Kidney epithelial cell (primary cell): ENCODE measurements around the gene HEG1. TPM values are rescaled to one million over a fixed set of nuclear protein-coding genes. Genes with fewer than 3 reads are reported as not detected.

ENCODE experiments used
- DNase-seq: peaks from one replicate; pipeline ENCODE4 v3.0.0-alpha.2; 2010; ENCODE audit warnings: low read depth
- H3K27me3 ChIP-seq: 2 replicates; pipeline ENCODE4 v1.6.0; 2011; ENCODE audit warnings: low read length; ENCODE audit not compliant: control insufficient read depth, insufficient read depth
- H3K36me3 ChIP-seq: 2 replicates; pipeline ENCODE4 v1.5.1; 2011; ENCODE audit warnings: low read length; ENCODE audit not compliant: control insufficient read depth, insufficient read depth
- H3K4me3 ChIP-seq: 2 replicates; pipeline ENCODE4 v1.5.1; 2011; ENCODE audit warnings: low read depth, mild to moderate bottlenecking, control low read depth, low read length
- CTCF ChIP-seq: IDR thresholded peaks from 2 replicates; pipeline ENCODE4 v1.5.1; 2011; ENCODE audit warnings: mild to moderate bottlenecking, moderate library complexity, low read length, control low read depth, inconsistent platforms; ENCODE audit not compliant: insufficient read depth, poor library complexity, severe bottlenecking
- total RNA-seq: library from RNA; depleted of rRNA; stranded (reverse); fragments of >200 nt; gene quantifications from 2 replicates; pipeline ENCODE4 v1.2.3, GENCODE V29; 2015

The HEG1 gene
- total RNA-seq, 1 donor from 2014 or later = 17.4 TPM

- no peak overlapping the region for H3K4me3 ChIP-seq
- no peaks in the 10 kb centered on the region for H3K36me3 ChIP-seq
- TF ChIP-seq CTCF = no peak
- H3K27me3 ChIP-seq = no peaks in the 10 kb centered on the region
- no peak for DNase-seq
Observed at GRCh38 chr3:124966521-124967445, 89.0 kb downstream of the HEG1 start.

- Histone ChIP-seq H3K4me3 (no peak overlapping the region), H3K36me3 (no peaks in the 10 kb centered on the region), H3K27me3 (no peaks in the 10 kb centered on the region)
- no peak for TF ChIP-seq CTCF
- DNase-seq = no peak
Observed at GRCh38 chr3:124965413-124965812, 90.4 kb downstream of the HEG1 start.

- Histone ChIP-seq H3K36me3 (no peaks in the 10 kb centered on the region), H3K27me3 (no peaks in the 10 kb centered on the region), H3K4me3 (no peak overlapping the region)
- no peak for TF ChIP-seq CTCF
- no peak for DNase-seq
Observed at GRCh38 chr3:124964387-124964786, 91.4 kb downstream of the HEG1 start.

GRCh38 chr3:124963755-124964154 lies 92.0 kb downstream of the HEG1 start:
- DNase-seq = no peak
- H3K4me3 ChIP-seq = no peak overlapping the region
- H3K27me3 ChIP-seq = no peaks in the 10 kb centered on the region
- TF ChIP-seq CTCF = no peak
- no peaks in the 10 kb centered on the region for H3K36me3 ChIP-seq

- TF ChIP-seq CTCF = no peak
- DNase-seq = no peak
- Histone ChIP-seq H3K4me3 (no peak overlapping the region), H3K36me3 (no peaks in the 10 kb centered on the region), H3K27me3 (no peaks in the 10 kb centered on the region)
Observed at GRCh38 chr3:124962403-124962940, 93.3 kb downstream of the HEG1 start.
